ENCODE results near the gene OLFML3.
"Not testable (repeated sequence)": the region's sequence is repeated elsewhere in the genome, so short reads cannot be mapped to it uniquely, and the experiment has no call there.

OLFML3 gene

GRCh38 chr1:113978863-113979702 lies at the start of gene OLFML3:
Gene OLFML3 (plus strand): TSS chr1:113979474. CDS start chr1:113979517, 43 bp downstream.
- DNase-seq = peak; percentile 60

- DNase-seq = peak; percentile 65
These were observed 49.4 kb upstream of the OLFML3 start for GRCh38 chr1:113929750-113930498.

- DNase-seq = peak; percentile 73
These were observed 48.6 kb upstream of the OLFML3 start for GRCh38 chr1:113930499-113931161.

- no peak for DNase-seq
These were observed 47.8 kb upstream of the OLFML3 start for GRCh38 chr1:113931451-113931851.

GRCh38 chr1:113934006-113934405 lies 45.3 kb upstream of the OLFML3 start:
- no peak for DNase-seq

GRCh38 chr1:113934511-113935055 lies 44.7 kb upstream of the OLFML3 start:
- no peak for DNase-seq

- no peak for DNase-seq
These were observed 44.1 kb upstream of the OLFML3 start for GRCh38 chr1:113935176-113935575.

GRCh38 chr1:113935970-113936369 lies 43.3 kb upstream of the OLFML3 start:
- DNase-seq = no peak

GRCh38 chr1:113937146-113937545 lies 42.1 kb upstream of the OLFML3 start:
- DNase-seq = no peak

- no peak for DNase-seq
These were observed 41.1 kb upstream of the OLFML3 start for GRCh38 chr1:113938192-113938591.

- DNase-seq = peak; percentile 43
These were observed 38.7 kb upstream of the OLFML3 start for GRCh38 chr1:113940365-113941244.

GRCh38 chr1:113941245-113941559 lies 38.1 kb upstream of the OLFML3 start:
- DNase-seq = no peak

GRCh38 chr1:113942527-113942926 lies 36.7 kb upstream of the OLFML3 start:
- no peak for DNase-seq

- no peak for DNase-seq
These were observed 36.1 kb upstream of the OLFML3 start for GRCh38 chr1:113943028-113943811.

- DNase-seq = no peak
These were observed 33.9 kb upstream of the OLFML3 start for GRCh38 chr1:113945329-113945728.

GRCh38 chr1:113946112-113946511 lies 33.2 kb upstream of the OLFML3 start:
- DNase-seq = no peak

GRCh38 chr1:113946678-113947387 lies 32.4 kb upstream of the OLFML3 start:
- no peak for DNase-seq

GRCh38 chr1:113947388-113948107 lies 31.7 kb upstream of the OLFML3 start:
- no peak for DNase-seq

- not testable (repeated sequence) for DNase-seq
These were observed 31.1 kb upstream of the OLFML3 start for GRCh38 chr1:113948151-113948550.

GRCh38 chr1:113949007-113949406 lies 30.3 kb upstream of the OLFML3 start:
- DNase-seq = no peak

Data from stimulated activated CD4-positive, alpha-beta T cell treated with anti-CD3 and anti-CD28 coated beads, Interleukin-4, amount 100 ng/mL, for 24 hours (primary cell).